ENCODE measurements around the gene FAM193A.
"Not testable (repeated sequence)": the region's sequence is repeated elsewhere in the genome, so short reads cannot be mapped to it uniquely, and the experiment has no call there.

The FAM193A gene

GRCh38 chr4:2618729-2619128, 82.3 kb downstream of the FAM193A start:
- not testable (repeated sequence) for DNase-seq

GRCh38 chr4:2619459-2619858, 83.0 kb downstream of the FAM193A start:
- no peak for DNase-seq

DNA sequence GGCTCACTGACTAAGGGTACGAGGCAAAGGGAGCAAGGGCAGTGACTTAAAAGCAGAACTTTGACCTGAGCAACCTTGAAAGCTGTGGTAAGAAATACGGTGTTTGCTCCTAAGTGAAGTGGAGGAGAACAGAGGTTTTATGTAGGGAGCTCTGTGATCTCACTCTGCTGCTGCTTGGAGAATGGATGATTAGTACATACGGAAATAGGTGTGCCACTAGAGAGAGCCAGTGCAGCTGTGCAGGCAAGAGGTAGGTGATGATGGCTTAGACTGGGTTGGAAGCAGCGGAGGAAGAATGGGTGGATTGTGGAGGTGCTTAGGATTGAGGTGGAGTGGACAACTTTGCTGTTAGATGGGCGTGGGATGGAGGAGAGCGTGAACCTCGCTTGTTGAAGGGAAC, 85.0 kb downstream of the FAM193A start:
- no peak for DNase-seq

- DNase-seq: no peak
These were observed 87.0 kb downstream of the FAM193A start for GRCh38 chr4:2623442-2623841.

DNA sequence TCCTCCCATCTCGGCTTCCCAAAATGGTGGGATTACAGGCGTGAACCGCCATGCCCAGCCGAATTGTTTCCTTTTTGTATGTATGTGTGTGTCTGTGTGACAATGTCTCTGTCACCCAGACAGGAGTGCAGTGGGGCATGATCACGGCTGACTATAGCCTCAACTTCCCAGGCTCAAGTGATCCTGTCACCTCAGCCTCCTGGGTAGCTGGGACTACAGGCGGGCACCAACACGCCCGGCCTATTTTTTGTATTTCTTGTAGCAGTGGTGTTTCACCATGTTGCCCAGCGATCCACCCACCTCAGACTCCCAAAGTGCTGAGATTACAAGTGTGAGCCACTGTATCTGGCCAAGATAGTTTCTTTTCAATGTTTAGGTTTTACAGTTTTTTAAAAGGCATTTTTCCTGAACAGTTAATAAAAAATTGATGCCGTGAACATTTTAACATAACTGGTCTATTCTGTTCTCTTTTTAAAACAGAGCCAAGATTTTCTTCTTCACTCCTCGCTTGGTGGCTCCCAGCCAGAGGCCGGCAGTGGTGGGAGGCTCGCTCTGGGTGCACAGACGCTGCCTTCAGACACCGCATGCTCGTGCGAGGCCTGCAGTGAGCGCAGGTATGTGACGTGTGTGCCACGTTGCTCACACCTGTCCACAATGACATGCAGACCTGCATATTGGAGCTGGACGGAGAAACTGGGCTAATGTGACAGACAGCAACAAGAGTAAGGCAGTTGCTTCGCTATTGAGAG, 88.5 kb downstream of the FAM193A start:
- DNase-seq: no peak

DNA sequence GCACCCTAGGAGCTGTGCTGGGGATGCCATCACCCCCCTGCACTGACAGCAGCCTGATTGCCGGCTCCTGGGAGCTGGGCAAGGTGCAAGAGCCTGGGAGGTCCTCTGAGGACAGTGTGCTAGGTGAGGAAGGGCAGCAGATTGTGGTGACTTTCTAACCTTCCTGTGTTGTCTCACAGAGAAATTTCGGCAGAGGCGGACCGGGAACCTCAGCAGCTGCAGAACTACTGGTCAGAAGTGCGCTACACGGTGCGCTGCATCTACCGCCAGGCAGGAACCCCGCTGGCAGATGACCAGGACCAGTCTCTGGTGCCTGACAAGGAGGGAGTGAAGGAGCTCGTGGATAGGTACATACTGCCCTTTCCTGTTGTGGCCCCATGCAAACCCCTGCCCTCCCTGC, 89.8 kb downstream of the FAM193A start:
- no peak for DNase-seq

DNA sequence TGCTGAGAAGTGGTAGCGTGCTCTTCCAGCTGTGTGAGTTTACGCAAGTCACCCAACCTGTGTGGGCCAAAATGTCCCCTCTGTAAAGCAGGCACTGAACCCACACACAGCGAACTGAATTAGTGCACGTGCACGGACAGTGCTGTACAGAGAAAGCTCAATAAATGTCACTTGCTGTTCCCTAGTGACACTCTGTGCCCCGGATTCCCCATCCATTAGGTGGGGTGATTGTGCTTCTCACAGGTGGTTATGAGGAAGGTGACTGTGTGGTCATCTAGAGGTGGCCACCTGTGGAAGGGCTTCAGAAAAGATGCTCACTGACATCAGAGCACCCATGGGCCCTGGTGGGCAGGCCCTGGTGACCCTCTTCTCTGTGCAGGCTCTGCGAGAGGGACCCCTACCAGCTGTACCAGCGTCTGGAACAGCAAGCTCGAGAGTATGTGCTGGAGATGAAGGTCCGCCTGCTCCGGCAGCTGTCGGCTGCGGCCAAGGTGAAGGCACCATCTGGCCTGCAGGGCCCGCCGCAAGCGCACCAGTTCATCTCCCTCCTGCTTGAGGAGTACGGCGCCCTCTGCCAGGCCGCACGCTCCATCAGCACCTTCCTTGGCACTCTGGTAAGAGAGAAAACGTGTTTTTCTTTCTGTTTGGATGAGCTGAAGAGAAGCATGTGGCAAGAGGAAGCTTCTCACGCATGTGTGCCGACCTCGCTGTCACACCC, 94.3 kb downstream of the FAM193A start:
- DNase-seq: no peak

DNA sequence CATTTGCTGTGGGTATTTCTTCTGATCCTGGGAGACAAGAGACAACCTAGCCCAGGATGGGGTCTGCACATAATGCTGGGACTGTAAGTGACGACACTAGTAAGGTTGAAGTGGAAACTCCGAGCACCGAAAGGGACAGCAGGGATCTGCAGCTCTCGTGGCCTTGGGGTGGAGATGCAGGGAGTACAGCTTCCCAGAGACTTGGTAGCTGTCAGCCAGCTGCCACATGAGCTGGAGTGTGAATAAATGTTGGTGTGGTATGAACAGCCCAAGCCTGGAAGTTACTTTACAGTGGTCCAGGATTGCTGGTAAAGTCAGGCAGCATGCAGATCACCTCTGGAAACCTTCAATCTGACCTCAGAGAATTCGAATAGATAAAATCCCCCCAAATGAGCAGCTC, 97.6 kb downstream of the FAM193A start:
- no peak for DNase-seq

DNA sequence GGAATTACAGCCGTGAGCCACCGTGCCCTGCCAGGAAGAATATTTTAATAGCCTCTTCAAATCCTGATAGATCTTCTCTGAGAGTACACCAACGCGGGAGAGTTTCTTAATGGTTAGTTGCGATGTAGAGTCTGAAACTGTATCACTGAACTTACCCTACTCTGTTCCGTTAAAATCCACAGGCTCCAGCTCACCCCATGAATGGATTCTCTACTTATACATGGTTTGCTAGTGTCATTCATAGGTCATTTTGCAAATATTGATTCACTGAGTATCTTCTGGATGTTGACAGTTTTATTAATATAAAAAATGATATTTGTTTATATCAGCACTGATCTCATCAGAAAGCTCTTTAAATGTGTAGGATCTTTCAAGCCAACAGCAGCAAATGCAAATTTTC, 99.9 kb downstream of the FAM193A start:
- no peak for DNase-seq

DNA sequence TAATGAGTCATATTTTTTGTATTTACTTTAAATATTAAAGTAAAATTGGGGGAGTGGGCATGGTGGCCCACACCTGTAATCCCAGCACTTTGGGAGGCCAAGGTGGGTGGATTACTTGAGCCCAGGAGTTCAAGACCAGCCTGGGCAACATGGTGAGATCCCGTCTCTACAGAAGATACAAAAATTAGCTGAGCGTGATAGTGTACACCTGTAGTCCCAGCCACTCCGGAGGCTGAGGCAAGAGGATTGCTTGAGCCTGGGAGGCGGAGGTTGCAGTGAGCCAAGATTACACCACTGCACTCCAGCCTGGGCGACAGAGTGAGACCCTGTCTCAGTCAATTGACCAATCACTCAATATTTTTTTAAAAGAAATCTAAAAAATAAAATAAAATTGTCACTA, 100.5 kb downstream of the FAM193A start:
- DNase-seq: not testable (repeated sequence)

DNA sequence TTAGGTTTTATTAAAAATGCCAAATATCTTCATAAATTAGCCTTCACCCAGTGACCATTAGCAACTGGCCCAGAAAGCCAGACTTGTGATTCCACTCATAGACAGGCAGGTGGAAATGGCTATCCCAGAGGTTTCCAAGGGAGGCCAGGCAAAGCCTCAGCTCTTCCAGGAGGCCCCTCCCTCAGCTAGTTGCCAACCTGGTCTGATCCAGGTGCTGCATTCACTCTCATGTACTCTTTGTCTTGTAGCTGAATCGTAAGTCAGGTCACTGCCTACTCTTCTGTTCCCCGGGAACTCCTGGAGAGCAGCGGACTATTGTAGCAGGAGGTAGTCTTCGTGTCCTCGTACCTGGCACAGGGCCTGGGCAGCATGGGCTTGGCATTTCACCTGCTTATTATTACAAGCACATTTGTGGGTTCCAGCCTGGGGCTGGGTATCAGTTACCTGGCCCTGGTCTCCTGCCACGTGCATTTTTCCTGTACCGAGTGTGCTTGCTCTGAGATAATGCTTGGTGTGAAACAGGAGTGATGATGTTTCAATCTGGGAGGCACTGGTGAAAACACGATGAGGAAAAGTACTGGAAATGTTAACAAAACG, 101.6 kb downstream of the FAM193A start:
- DNase-seq: no peak

DNA sequence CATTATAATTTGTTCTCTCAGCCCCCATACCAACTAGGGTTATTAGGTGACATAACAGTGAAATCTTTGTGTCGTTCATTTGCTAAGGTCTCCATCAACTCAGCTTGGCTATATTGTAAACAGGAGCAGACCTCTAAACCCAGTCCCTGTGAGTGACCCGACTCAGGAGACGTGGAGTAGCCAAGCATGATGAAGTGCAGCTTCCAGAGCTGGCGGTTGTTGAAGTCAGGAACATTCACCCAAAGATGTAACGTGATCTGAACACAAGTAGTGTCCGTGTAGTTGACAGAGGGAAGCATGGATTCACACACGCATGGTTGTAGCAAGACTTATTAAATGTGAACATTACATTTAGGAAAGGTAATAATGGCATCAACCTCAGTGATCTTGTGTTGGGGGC, 102.3 kb downstream of the FAM193A start:
- no peak for DNase-seq

- DNase-seq: no peak
These were observed 106.5 kb downstream of the FAM193A start for GRCh38 chr4:2642968-2643367.

DNA sequence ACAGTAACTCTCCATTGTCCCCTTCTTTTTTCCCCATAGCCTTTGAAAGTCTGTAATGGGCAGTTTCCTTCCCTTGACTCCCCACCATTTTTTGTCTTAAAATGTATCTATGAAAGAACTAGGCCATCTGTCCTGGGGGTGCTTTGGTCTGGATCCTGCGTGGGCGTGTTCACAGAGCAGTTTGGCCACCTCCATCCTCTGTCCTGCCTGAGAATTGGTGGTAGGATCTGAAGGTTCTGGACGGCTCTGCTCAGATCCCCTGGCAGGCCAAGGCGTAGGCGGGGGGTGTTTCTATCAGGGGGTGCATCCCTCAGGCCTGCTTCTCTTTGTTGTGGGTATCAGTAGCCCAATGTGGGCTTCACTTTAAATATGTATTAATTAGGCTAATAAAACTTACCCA, 107.1 kb downstream of the FAM193A start:
- DNase-seq: no peak

GRCh38 chr4:2646396-2647149, 110.1 kb downstream of the FAM193A start:
- no peak for DNase-seq

DNA sequence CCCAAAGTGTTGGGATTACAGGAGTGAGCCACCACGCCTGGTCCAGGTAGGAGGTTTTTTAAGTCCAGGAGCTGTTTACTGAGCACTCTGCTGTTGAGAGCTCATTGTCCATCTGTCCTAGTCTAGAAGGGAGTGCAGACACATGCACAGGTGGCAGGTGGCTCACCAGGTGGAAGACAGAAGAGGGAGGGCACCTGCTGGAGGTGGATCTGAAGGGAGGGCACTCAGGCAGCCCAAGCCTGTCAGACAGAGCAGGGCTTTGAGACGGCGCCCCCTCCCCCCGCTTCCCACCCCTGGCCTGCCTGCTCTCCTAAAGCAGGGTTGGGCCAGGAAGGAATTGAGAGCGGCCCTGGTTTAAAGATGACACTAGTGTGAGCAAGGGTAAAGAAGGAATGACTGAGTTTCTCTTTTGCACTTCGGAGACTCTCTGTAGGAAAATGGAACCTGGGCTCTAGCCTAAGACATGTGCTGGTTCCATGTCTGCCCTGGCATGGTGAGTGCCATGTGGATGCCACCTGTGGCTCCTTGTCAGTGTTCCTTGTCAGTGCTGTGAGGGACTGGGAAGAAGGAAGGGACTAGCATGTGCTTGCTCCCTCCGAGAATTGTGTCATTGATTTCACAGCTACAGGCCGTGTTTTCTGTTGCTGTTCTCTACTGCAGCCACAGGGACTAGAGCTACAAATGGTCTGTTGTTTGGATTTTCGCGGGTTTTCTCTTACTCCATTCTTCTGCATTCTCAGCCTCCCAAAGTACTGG, 111.1 kb downstream of the FAM193A start:
- no peak for DNase-seq

- DNase-seq: no peak
These were observed 111.8 kb downstream of the FAM193A start for GRCh38 chr4:2648159-2648814.

- no peak for DNase-seq
These were observed 113.2 kb downstream of the FAM193A start for GRCh38 chr4:2649604-2650114.

DNA sequence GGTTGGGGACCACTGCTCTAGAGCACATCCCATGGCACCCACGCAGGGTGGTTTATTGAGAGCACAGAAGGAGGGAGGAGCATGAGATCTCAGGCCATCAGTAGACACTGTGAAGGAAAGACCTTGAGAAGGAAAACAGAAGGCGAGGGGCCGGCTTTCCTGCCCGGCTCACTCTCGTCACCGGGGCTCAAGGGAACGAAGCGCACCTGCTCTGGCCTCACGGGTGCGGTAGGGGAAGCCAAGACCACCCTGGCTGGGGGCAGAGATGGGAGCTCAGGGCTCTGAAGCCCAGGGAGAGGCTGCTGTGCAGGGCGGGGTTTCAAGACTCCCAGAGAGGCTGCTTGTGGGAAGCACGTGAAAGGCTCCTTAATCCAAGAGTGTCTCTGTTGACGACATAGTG, 113.8 kb downstream of the FAM193A start:
- DNase-seq: no peak

GRCh38 chr4:2651546-2651945, 115.1 kb downstream of the FAM193A start:
- no peak for DNase-seq

DNA sequence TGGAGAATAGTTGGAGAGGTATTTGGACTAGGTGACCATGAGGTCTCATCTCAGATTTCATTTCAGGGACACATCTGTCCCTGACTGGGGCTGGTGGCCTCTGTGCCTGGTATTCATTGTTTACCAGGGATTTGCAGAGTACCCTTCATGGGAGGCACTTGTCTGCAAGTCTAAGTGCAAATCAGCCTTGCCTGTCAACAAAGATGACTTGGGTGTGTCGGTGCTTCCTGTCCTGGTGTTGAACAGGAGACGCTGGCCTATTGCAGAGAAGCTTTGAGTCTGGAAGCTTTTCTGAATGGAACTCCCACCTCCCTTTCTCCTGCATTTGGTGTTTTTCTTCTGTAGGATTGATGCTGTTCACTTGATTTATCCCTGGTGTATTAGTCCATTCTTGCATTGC, 115.6 kb downstream of the FAM193A start:
- no peak for DNase-seq
